Panc1 (cell line): ENCODE results near the gene SLC44A3. TPM values are rescaled to one million over a fixed set of nuclear protein-coding genes. Genes with fewer than 3 reads are reported as not detected.

ENCODE experiments used
- ATAC-seq: fragments of 200-7000 bp; cut with Tn5 transposase; 2 replicates; pipeline ENCODE4 v1.9.1; 2020; ENCODE audit warnings: mild to moderate bottlenecking, moderate library complexity
- BruUV-seq: library from RNA; stranded (reverse); fragments of 400-500 nt; replicated peaks from 2 replicates; lab custom pipeline; 2021; lab: Mats Ljungman, UMichigan
- CTCF ChIA-PET: fragments of 300-600 bp; sonication (Branson Sonifier 250); formaldehyde crosslinking; loops from one replicate; lab custom pipeline; 2022; ENCODE audit warnings: antibody characterized with exemption; lab: Charles Lee
- POLR2A ChIA-PET: fragments of 300-600 bp; sonication (Branson Sonifier 250); formaldehyde crosslinking; loops from one replicate; lab custom pipeline; 2022; ENCODE audit warnings: antibody characterized with exemption; lab: Charles Lee
- DNase-seq: peaks from one replicate; pipeline ENCODE4 v3.0.0-alpha.2; 2010; ENCODE audit warnings: low read depth, low spot score
- H3K27ac ChIP-seq: 2 replicates; pipeline ENCODE4 v1.5.1; 2011; ENCODE audit warnings: mild to moderate bottlenecking, low read length, inconsistent platforms
- H3K27me3 ChIP-seq: fragments of 200-500 bp; sonication (Bioruptor generic); 2 replicates; pipeline ENCODE4 v1.6.0; 2014; ENCODE audit warnings: low read length, inconsistent platforms; ENCODE audit not compliant: control insufficient read depth, insufficient read depth
- H3K36me3 ChIP-seq: fragments of 200-500 bp; sonication (Bioruptor generic); 2 replicates; pipeline ENCODE4 v1.5.1; 2014; ENCODE audit warnings: inconsistent platforms, mild to moderate bottlenecking, low read length, moderate library complexity; ENCODE audit not compliant: control insufficient read depth, insufficient read depth
- H3K4me1 ChIP-seq: 2 replicates; pipeline ENCODE4 v1.5.1; 2011; ENCODE audit warnings: inconsistent platforms, mild to moderate bottlenecking, low read length, moderate library complexity; ENCODE audit not compliant: control insufficient read depth, insufficient read depth
- H3K4me3 ChIP-seq, 2 experiments: 2 replicates each; pipeline ENCODE4 v1.5.1; 2011 to 2012; ENCODE audit warnings: low read depth in 2 of 2, low read length in 2 of 2, mild to moderate bottlenecking in 2 of 2, inconsistent platforms in 1 of 2, moderate library complexity in 1 of 2
- H3K9me3 ChIP-seq: fragments of 200-500 bp; sonication (Bioruptor generic); 2 replicates; pipeline ENCODE4 v1.5.1; 2014; ENCODE audit warnings: low read depth, mild to moderate bottlenecking, inconsistent platforms, low read length, moderate library complexity; ENCODE audit not compliant: control insufficient read depth, insufficient read depth
- CTCF ChIP-seq: fragments of 450-650 bp; IDR thresholded peaks from 2 replicates; pipeline ENCODE4 v1.5.1; 2017; ENCODE audit warnings: mild to moderate bottlenecking
- POLR2AphosphoS5 ChIP-seq: IDR thresholded peaks from 2 replicates; pipeline ENCODE4 v1.6.1; 2012; ENCODE audit warnings: mild to moderate bottlenecking, low read depth, low read length, moderate library complexity
- REST ChIP-seq, 2 experiments: IDR thresholded peaks; 2 replicates each; pipeline ENCODE4 v1.6.1; 2011 to 2012; ENCODE audit warnings: low read depth in 2 of 2, control low read depth in 1 of 2, low read length in 1 of 2, mild to moderate bottlenecking in 1 of 2, moderate library complexity in 1 of 2; ENCODE audit not compliant: insufficient read depth in 1 of 2
- SIN3A ChIP-seq: IDR thresholded peaks from 2 replicates; pipeline ENCODE4 v1.6.1; 2012; ENCODE audit warnings: low read depth, mild to moderate bottlenecking, low read length, moderate library complexity, borderline replicate concordance; ENCODE audit not compliant: insufficient read depth
- TCF7L2 ChIP-seq: IDR thresholded peaks from 2 replicates; pipeline ENCODE4 v1.6.1; 2011; ENCODE audit warnings: mild to moderate bottlenecking, low read depth, low read length, inconsistent platforms
- in situ Hi-C: cut with HindIII; loops from 2 replicates; pipeline ENCODE4 v1.10.0; 2016; ENCODE audit warnings: low sequenced_read_pairs, low pct_unique_long_range_greater_than_20kb
- intact Hi-C: fragments of 100-400 bp; cut with micrococcal nuclease; formaldehyde crosslinking; loops from one replicate; pipeline ENCODE4 v1.10.0; 2022; ENCODE audit not compliant: unreplicated experiment
- total RNA-seq: library from RNA; stranded (reverse); gene quantifications from one replicate; pipeline ENCODE4 v1.2.1, GENCODE V29; 2021; ENCODE audit not compliant: unreplicated experiment

The SLC44A3 gene
- total RNA-seq, 1 experiment from 2014 or later, result 1.3 TPM

- no peak for DNase-seq
- TF ChIP-seq SIN3A (no peak), TCF7L2 (no peak), REST (IDR thresholded peaks at IDR 0.05; ENCODE audit: insufficient read depth in 1 of 2, low read depth in 2 of 2, low read length in 1 of 2) (no peak), CTCF (no peak), POLR2AphosphoS5 (no peak)
- in situ Hi-C loops, result no loop called here
- ATAC-seq, result no peak
- POLR2A ChIA-PET, result no interaction called here
- H3K9me3 ChIP-seq, result no peaks in the 10 kb centered on the region
- intact Hi-C loops, result no loop called here
- H3K4me3 ChIP-seq, result no peak overlapping the region
- H3K27ac ChIP-seq, result no peak overlapping the region
- H3K4me1 ChIP-seq, result no peaks in the 10 kb centered on the region
- no peaks in the 10 kb centered on the region for H3K27me3 ChIP-seq
- no TSS peak for BruUV-seq
- CTCF ChIA-PET, result no interaction called here
- no peaks in the 10 kb centered on the region for H3K36me3 ChIP-seq
Observed at GRCh38 chr1:94871031-94871430, 50.9 kb downstream of the SLC44A3 start.

- in situ Hi-C loops, result no loop called here
- Histone ChIP-seq H3K9me3 (no peaks in the 10 kb centered on the region), H3K4me1 (no peaks in the 10 kb centered on the region), H3K4me3 (no peak overlapping the region), H3K27me3 (no peaks in the 10 kb centered on the region), H3K27ac (no peak overlapping the region), H3K36me3 (no peaks in the 10 kb centered on the region)
- no peak for DNase-seq
- intact Hi-C loops, result no loop called here
- no peak for TF ChIP-seq REST (IDR thresholded peaks at IDR 0.05; ENCODE audit: insufficient read depth in 1 of 2, low read depth in 2 of 2, low read length in 1 of 2)
- TF ChIP-seq TCF7L2, result no peak
- no peak for TF ChIP-seq POLR2AphosphoS5
- TF ChIP-seq CTCF, result no peak
- TF ChIP-seq SIN3A, result no peak
- no peak for ATAC-seq
- CTCF ChIA-PET, result no interaction called here
- POLR2A ChIA-PET, result no interaction called here
- BruUV-seq, result no TSS peak
Observed at GRCh38 chr1:94872771-94873495, 52.8 kb downstream of the SLC44A3 start.
